GM12864 (cell line): ENCODE results near the gene FBXL14.
A peak's percentile ranks its signal among the peaks of the same experiment; 100 is the strongest.

ENCODE experiments used
- DNase-seq: peaks from one replicate; pipeline ENCODE4 v3.0.0-alpha.2; 2011; ENCODE audit warnings: low read depth
- H3K4me3 ChIP-seq: 2 replicates; pipeline ENCODE4 v1.5.1; 2011; ENCODE audit warnings: mild to moderate bottlenecking, low read depth, low read length, control low read depth
- CTCF ChIP-seq: IDR thresholded peaks from 2 replicates; pipeline ENCODE4 v1.5.1; 2011; ENCODE audit warnings: low read depth, mild to moderate bottlenecking, moderate library complexity, low read length, control low read depth, inconsistent platforms; ENCODE audit errors: missing control alignments

Gene FBXL14

GRCh38 chr12:1593174-1594005, 991 bp downstream of the FBXL14 start:
- TF ChIP-seq CTCF: no peak
- DNase-seq: no peak
- peak overlapping the region; percentile 83 for H3K4me3 ChIP-seq

GRCh38 chr12:1592444-1593173, 1.8 kb downstream of the FBXL14 start:
- no peak for TF ChIP-seq CTCF
- peak overlapping the region; percentile 83 for H3K4me3 ChIP-seq
- DNase-seq: no peak

GRCh38 chr12:1591543-1591942, 2.8 kb downstream of the FBXL14 start:
- TF ChIP-seq CTCF: no peak
- no peak for DNase-seq

GRCh38 chr12:1591034-1591433, 3.3 kb downstream of the FBXL14 start:
- peak; percentile 11 for TF ChIP-seq CTCF
- DNase-seq: no peak
- H3K4me3 ChIP-seq: no peak overlapping the region; the same call in 1 of the 2 replicates

More at GRCh38 chr12:1591543-1591942, 2.8 kb downstream of the FBXL14 start:
- peak overlapping the region; percentile 51; the same call in 1 of the 2 replicates for H3K4me3 ChIP-seq

GRCh38 chr12:1590221-1590979, 4.0 kb downstream of the FBXL14 start:
- no peak for TF ChIP-seq CTCF
- no peak overlapping the region for H3K4me3 ChIP-seq
- DNase-seq: no peak

GRCh38 chr12:1588575-1588947, 5.8 kb downstream of the FBXL14 start:
- DNase-seq: no peak
- no peak overlapping the region for H3K4me3 ChIP-seq
- TF ChIP-seq CTCF: no peak
